ENCODE measurements around the gene RIBC1.

GRCh38 chrX:53458082-53458481 lies 35.4 kb downstream of the RIBC1 start:
- TF ChIP-seq, protein P1, sequence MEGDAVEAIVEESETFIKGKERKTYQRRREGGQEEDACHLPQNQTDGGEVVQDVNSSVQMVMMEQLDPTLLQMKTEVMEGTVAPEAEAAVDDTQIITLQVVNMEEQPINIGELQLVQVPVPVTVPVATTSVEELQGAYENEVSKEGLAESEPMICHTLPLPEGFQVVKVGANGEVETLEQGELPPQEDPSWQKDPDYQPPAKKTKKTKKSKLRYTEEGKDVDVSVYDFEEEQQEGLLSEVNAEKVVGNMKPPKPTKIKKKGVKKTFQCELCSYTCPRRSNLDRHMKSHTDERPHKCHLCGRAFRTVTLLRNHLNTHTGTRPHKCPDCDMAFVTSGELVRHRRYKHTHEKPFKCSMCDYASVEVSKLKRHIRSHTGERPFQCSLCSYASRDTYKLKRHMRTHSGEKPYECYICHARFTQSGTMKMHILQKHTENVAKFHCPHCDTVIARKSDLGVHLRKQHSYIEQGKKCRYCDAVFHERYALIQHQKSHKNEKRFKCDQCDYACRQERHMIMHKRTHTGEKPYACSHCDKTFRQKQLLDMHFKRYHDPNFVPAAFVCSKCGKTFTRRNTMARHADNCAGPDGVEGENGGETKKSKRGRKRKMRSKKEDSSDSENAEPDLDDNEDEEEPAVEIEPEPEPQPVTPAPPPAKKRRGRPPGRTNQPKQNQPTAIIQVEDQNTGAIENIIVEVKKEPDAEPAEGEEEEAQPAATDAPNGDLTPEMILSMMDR (IDR thresholded peaks at IDR 0.05 in 2 of 3, conservative IDR thresholded peaks at IDR 0.05 in 1 of 3; ENCODE audit: borderline replicate concordance in 1 of 3, insufficient read depth in 1 of 3, low read depth in 2 of 3, low read length in 2 of 3) = peak; percentile 2 to 17 (median 13); a peak in 2 of 6 replicates
- no peak for TF ChIP-seq MAX (IDR thresholded peaks at IDR 0.05)
